IPS-18c (cell line): ENCODE data around the gene DCLK2.

ENCODE experiments used
- H3K4me3 ChIP-seq: 2 replicates; pipeline ENCODE4 v1.7.0; 2013; ENCODE audit warnings: low read depth, mild to moderate bottlenecking, low read length, moderate library complexity; ENCODE audit not compliant: insufficient read depth
- H3K9me3 ChIP-seq: one replicate; pipeline ENCODE4 v1.6.1; 2013; ENCODE audit warnings: mild to moderate bottlenecking, low read length, moderate library complexity; ENCODE audit not compliant: control insufficient read depth, insufficient read depth

DCLK2 gene

DNA sequence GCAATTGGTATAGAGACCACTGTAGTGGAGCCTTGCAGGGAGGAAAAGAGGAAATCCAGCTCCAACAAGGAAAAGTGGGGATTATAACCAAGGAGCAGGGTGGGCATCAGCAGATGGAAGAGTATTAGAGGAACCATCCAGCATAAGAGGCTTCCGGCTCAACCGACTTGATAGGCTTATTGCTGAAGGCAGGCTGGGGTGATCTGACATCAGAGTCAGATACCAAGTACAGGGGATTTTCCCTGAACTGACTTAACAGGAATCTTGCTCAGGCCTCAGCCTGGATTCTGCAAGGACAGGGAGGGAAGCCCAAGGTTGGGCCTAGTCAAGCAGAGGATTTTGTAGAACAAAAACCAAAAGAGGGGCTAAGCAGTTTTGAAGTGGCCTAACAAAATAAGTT lies 129.6 kb downstream of the DCLK2 start:
- no peak overlapping the region for H3K4me3 ChIP-seq
- no peaks in the 10 kb centered on the region for H3K9me3 ChIP-seq

DNA sequence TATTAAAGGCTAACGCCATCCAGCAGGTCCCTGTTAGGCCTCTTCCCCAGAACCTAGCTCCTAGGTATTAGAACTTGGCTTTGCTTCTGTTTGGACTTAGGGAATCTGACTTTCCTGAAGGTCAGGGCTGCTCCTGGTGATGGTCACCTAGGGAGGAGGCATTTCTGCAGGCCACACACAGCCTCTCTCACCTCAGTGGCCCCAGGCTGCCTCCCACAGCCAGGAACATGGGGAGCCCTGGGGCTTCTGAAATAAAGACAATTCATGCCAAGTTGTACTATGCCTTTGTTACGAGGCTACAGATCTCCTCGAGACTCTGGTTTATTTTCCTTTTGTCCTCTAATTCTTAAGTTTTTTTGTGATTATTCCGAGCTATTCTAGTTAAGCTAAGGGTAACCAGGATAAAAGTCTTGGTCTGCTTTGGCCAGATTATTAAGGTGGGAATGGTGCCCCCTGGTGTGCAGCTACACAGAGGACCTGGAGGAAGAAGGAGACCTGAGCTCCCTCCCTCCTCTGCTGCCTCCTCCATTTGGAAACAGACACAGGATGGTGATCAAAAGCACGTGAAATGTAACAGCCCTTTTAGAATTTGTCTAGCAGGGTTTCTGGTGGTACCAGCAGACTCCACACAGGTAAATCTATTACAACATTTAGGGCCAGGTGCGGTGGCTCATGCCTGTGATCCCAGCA lies 131.0 kb downstream of the DCLK2 start:
- H3K9me3 ChIP-seq = no peaks in the 10 kb centered on the region
- H3K4me3 ChIP-seq = no peak overlapping the region

DNA sequence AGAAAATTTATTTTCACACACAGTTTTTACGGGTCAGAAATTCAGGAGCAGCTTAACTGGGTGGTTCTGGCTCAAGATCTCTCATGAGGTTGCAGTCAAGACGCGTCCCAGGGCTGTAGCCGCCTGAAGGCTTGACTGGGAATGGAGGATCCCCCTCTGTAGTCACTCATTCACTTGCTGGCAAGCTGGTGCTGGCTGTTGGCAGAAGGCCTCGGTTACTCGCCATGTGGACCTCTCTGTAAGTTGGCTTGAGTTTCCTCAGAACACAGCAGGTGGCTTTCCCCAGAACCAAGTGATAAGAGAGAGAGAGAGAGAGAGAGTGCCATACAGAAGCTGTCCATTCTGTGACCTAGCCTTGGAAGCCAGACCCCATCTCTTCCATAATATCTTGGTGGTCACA lies 132.8 kb downstream of the DCLK2 start:
- H3K4me3 ChIP-seq = no peak overlapping the region

DNA sequence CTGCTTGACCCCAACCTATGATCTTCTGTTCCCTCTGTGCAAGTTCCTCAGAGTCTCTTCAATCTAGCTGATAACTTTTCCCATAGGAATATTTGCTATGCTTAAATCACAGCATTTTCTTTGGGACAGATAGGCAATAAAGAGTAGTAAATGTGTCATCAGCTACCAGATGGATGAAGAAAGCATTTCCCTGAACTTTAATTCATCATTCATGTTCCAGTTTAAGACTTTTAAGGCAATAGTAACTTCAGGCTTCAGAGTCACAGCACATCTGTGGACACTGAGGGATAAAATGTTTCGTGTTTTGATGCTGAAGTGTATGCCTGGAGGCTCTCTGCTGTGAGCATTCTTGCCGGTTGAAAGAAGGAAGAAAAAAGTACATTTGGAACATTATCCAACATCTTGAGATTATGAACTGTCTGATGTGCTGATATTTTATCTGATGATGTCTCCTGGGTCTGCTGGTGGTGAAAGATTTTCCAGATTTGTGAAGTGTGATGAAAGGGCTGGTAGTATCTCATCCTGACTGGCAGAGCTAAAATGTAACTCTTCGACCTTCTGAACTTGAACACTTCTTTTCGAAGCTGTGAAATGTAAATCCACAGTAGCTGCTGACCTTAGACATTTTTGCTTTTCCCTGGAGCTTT lies 133.7 kb downstream of the DCLK2 start:
- Histone ChIP-seq H3K9me3 (no peaks in the 10 kb centered on the region), H3K4me3 (no peak overlapping the region)

More for the DNA sequence above, 132.8 kb downstream of the DCLK2 start:
- H3K9me3 ChIP-seq = no peaks in the 10 kb centered on the region

DNA sequence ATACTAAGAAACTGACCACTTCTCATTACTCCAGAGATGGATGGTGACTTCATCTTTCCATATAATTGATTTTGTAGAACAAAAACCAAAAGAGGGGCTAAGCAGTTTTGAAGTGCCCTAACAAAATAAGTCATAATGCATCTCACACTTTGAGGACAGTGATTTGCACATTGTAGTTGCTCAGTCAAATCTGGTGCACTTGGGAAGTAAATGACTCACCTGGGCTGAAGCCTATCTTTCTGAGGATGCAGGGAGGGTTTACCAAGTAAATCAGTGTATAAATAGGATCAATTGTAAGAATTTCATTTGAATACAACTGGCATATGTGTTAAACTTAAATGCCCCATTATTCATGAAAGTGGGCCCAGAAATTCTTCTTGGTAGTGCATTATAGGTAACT lies 134.2 kb downstream of the DCLK2 start:
- Histone ChIP-seq H3K9me3 (no peaks in the 10 kb centered on the region), H3K4me3 (no peak overlapping the region)

DNA sequence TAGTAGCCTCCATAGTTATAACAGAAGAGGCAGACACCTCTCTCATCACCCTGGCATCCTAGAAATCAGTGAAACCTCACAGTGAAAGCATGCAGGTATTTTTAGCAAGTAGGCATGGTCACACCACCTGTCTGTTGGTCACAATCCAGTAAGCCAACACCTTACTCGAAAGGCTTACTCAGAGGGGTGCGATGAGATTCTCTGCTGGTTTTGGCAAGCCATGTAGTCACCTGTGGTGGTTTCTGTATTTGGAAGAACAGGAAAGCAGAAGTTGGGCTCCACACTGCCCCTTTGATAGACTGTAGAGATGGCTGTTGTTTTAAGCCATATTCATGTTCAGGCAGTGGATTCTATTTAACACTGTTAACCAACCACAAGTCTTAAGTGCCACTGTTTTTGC lies 134.7 kb downstream of the DCLK2 start:
- Histone ChIP-seq H3K4me3 (no peak overlapping the region), H3K9me3 (no peaks in the 10 kb centered on the region)

DNA sequence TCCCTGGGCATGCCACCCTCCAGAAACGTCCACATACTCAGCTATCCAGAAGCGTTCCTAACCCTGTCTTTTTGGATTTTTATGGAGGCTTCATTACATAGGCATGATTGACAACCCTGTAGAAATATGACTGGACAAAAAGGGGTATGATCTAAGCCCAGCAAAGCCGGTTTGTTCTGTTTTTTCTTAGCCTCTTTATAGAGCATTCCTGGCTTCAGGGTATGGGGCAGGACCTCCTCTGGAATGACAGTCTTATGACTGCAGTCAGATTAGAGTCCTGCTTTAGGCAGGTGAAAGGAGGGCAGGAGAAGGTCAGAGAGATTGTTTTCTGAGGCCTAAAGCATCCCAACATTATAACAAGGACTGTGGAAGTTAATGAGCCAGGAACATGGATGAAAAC lies 137.4 kb downstream of the DCLK2 start:
- H3K9me3 ChIP-seq = no peaks in the 10 kb centered on the region
- H3K4me3 ChIP-seq = no peak overlapping the region

DNA sequence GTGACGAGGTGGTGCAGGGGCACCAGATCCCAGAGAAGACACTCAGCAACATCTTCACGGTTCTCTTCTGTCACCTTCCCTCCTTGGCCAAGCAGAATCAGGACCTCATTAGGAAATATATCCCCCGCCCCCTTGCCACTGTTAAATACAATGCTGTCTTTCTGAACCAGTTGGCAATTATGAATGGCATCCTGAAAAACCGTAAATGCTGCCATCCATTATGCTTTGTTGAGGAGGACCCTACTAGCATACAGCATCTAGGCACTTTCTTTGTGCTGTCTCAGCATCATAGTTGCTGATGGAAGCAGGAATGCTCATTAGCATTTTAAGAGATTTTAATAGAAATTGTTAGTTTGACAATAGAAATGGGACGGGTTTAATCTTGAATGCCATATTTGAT lies 138.5 kb downstream of the DCLK2 start:
- Histone ChIP-seq H3K9me3 (no peaks in the 10 kb centered on the region), H3K4me3 (no peak overlapping the region)

DNA sequence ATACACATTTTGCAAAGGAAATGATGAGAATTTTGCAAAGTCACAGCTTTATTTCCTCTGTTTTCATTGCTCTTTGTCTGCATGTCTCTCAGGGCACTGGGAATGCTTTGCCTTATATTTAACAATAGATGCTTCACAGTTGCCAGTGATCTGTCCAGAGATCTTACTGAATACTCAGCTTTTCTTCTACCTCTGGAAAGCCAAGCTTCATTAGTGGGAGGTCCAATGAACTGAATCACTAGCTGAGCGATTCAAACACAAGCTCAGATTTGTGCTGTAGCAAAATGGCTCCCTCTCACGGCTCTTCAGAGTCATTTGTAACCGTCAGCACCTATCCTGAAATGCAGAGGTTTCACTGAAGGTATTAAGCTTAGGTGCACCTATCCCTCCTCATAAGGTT lies 138.9 kb downstream of the DCLK2 start:
- Histone ChIP-seq H3K9me3 (no peaks in the 10 kb centered on the region), H3K4me3 (no peak overlapping the region)

DNA sequence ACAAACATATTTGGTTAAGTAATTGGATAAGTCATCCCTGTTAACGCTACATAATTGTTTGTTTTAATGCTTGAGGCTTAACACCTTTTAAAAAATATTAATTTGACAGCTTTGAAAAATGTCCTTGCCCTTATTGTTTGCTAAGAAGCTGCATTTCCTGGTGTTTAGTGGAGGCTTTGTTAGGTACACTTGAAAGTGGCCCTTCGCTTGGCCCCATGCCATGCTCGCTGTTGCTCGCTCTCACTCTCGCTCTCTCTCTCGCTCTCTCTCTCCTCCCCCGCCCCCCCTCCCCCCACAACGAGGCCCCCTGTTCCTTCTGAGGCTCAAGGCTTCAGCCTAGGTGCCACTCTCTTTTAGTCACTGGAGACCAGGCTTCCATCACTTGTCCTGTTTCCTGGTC lies 139.6 kb downstream of the DCLK2 start:
- Histone ChIP-seq H3K9me3 (no peaks in the 10 kb centered on the region), H3K4me3 (no peak overlapping the region)

DNA sequence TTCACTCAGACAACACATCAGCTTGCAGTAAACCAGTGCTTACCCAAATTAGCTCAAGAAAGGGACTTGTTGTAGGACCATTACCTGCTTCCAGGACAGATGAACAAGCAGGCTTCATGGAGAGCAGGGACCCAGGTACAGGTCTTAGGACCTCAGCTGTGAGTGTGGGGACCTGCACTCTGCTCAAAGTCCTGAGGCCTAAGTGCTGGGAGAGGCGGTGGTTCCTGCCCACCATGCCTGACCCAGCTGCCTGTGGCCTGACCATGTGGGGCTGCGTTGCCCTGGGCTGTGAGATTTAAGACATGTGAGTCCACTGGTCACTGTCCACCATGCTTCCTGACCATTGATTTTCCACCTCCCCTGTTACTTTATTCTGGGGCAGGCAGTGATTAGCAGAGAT lies 140.2 kb downstream of the DCLK2 start:
- Histone ChIP-seq H3K4me3 (no peak overlapping the region), H3K9me3 (no peaks in the 10 kb centered on the region)

DNA sequence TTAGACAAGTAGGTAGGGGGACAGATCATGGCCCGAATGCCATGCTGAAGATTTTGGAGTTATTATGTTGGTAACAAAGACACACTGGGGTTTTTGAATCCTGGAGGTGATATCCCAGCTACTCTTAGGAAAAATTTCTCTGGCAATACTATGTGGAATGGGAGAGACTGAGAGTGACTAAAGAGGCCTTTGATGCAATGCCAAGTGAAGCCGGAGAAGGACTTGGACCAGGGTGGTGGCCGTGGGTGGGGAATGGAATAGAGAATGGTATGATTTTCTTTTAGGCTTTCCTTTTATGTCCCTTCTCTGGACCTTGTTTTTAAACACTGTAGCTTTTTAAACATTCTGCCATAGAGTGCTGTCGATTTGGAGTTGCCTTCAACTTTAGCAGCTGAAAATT lies 141.6 kb downstream of the DCLK2 start:
- Histone ChIP-seq H3K4me3 (no peak overlapping the region), H3K9me3 (no peaks in the 10 kb centered on the region)

DNA sequence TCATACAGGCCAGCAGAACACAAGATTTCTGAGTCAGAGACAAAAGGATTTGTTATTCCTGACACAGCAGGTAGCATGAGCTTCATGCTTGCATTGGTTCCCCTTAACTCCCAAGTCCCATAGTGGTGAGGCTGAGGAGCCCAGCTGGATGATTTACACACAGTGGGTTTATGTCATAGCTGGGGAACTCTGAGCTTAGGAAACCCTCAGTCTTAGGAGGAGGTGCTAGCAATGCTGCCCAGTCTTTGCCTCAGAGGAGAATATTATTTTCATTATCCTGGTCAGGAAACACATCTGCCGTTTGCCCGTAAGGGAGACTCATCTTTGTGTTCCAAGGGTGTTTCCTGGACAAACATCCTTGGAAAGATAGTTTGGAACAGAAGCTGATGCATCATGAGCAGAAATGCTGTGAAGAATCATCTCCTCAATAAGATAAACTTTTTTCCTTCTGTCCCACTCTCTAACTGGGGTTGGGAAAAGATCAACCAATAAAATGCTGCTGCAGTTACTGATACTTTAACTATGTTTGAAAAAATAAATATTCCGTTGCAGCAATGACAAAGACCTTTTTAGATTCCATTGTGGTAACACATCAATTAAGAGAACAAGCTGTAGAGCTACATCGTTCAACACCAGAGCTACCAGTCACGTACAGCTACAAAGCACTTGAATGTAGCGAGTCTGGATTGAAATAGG lies 146.8 kb downstream of the DCLK2 start:
- H3K9me3 ChIP-seq = no peaks in the 10 kb centered on the region
- H3K4me3 ChIP-seq = no peak overlapping the region

DNA sequence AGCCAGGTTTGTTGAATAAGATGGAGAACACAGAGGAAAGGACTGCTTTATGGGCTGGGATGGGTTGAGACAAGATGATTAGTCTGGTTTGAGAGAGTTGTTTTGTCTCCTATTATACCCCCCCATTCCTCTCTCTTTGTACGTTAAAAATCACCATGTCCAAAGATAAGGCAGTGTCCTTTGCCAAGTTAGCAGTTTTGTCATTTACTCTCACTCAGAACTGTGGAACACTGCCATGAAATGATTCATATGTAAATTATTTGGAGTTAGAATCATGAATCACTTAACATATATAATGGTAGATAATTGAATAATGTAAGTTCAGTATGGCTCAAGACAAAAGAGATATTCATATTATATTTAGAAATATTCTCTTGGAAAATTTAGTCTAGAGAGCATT lies 151.3 kb downstream of the DCLK2 start:
- Histone ChIP-seq H3K4me3 (no peak overlapping the region), H3K9me3 (no peaks in the 10 kb centered on the region)

DNA sequence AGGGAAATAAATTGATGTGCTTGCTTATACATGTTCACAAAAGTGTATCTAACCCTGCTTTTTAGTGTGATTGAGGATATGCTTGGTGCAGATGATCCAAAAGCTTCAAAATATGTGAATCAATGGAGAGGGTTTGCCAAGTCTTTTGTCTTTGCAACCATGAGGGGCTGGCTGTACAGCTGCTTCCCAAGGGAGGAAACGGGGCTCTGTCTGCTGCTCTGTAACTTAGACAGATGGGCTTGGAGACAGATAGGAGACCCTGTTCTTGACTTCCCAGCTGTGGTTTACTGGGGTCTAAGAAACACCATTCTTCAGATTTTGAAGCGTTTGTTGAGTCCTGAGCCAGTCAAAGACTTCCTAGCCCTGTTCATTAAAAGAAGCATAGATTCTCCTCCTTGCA lies 152.3 kb downstream of the DCLK2 start:
- Histone ChIP-seq H3K9me3 (no peaks in the 10 kb centered on the region), H3K4me3 (no peak overlapping the region)

DNA sequence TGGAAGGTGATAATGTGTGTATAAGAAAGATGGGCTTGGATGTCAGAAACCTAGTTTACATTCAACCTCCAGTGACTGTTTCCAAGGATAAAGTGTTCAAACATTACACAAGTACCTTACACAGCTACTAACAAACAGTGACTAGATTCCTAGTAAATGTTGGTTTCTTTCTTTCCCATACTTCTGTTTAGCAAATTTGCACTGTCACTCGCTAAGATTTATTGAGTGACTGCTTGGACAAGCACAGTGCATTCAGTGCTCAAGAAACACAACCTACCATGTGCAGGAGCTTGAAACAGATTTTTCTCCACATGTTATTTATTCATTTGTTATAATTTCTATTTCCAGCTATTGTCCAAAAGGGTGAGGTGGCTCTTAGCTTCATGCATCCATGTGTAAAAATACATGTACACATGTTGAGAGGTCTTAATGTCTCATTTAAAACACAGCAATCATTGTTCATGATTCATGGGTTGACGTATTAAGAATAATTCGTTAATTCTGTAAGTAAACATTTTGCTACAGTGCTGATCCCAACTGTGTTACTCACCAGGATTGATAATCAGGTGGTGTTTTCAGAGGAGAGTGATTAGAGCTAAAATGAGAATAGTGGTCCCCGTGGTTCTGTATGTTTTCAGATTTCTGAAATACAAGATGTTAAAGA lies 153.0 kb downstream of the DCLK2 start:
- Histone ChIP-seq H3K9me3 (no peaks in the 10 kb centered on the region), H3K4me3 (no peak overlapping the region)

DNA sequence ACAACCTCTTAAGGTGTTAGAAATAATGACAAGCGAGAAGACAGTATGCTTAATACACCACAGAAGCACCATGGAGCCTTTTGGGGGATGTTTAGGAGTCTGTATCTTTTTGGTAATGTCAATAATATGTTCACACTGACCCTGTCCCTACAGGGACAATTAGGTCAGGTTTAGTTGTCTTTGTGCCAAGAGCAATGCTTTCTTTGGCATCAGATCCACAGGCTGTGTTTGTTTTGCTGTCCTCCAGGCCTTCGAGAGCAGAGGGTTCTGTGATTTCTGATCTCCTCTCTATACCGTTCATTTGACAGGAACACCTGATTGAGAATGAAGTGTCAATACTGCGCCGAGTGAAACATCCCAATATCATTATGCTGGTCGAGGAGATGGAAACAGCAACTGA lies 153.8 kb downstream of the DCLK2 start:
- Histone ChIP-seq H3K4me3 (no peak overlapping the region), H3K9me3 (no peaks in the 10 kb centered on the region)

DNA sequence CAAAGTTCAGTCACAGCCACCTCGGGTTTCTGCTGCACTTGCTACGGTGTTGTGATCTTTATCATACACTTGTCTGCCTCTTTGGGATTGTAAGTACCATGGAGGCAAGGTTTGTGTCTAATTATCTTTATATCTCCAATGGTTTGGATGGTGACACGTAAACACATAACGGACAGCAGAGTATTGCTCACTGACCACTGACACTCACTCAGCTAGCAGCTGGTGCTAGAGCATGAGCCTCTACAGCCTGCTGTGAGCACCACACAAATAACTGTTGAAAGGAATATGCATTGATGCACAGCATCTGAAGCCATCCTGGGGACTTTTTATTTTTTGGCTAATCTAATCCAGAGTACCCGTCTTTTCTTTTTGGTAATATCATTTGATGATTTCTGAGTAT lies 156.0 kb downstream of the DCLK2 start:
- H3K9me3 ChIP-seq = no peaks in the 10 kb centered on the region
- H3K4me3 ChIP-seq = no peak overlapping the region
